ENCODE data around the gene MOGAT3. TPM values are rescaled to one million over a fixed set of nuclear protein-coding genes. Genes with fewer than 3 reads are reported as not detected.
A peak's percentile ranks its signal among the peaks of the same experiment; 100 is the strongest.

MOGAT3 gene
- total RNA-seq = not detected

GRCh38 chr7:101200862-101201599 lies at the start of gene MOGAT3:
Gene MOGAT3, minus strand, starts transcription at chr7:101201036. Its CDS starts 182 bp downstream, at chr7:101200854.
- intact Hi-C loops (cut with micrococcal nuclease) = loop anchor here (5.0 kb wide), 2 partner anchors 41 to 81 kb away; no protein-coding TSS in a partner anchor
- H3K4me3 Mint-ChIP-seq = no peak within 1 kb of the TSS
- DNase-seq = no peak
- no peaks in the 10 kb centered on the region for H3K36me3 Mint-ChIP-seq (ENCODE audit: low read depth)
- H3K27me3 Mint-ChIP-seq (ENCODE audit: low read depth) = peaks cover 21% of the 10 kb centered on the region
- peaks cover 14% of the 10 kb centered on the region for H3K4me1 Mint-ChIP-seq (ENCODE audit: low read depth)
- CTCF ChIA-PET = interaction anchor here (1.4 kb wide), 1 partner anchor 17 kb away, joined by 3 read pairs; the partner anchor contains the start of gene ZNHIT1
- no peaks in the 10 kb centered on the region for H3K9me3 Mint-ChIP-seq
- no peak within 1 kb of the TSS for H3K27ac Mint-ChIP-seq

DNA sequence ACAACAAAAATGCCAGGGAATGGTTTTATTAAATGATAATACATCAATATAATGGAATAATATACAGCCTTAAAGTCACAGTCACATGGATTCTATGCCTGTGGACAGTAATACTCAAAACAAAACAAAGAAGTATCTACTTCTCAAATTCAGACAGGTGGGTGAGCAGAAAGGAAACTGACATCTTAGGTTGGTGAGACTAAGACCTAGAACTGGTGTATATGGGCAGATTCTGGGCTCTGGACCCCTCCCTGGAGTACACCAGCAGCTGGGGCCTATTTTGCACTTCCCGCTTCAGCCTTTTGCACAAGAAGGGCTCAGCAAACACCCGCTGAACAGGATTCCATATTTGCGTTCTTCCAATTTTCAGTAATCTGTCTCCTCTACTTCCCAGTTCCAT lies 49.5 kb upstream of the MOGAT3 start:
- Mint-ChIP-seq H3K36me3 (ENCODE audit: low read depth) (peaks cover 16% of the 10 kb centered on the region), H3K9me3 (no peaks in the 10 kb centered on the region), H3K27me3 (ENCODE audit: low read depth) (no peaks in the 10 kb centered on the region), H3K4me1 (ENCODE audit: low read depth) (peaks cover 40% of the 10 kb centered on the region), H3K4me3 (peak overlapping the region; percentile 97), H3K27ac (peak overlapping the region; percentile 31)
- intact Hi-C loops (cut with micrococcal nuclease) = no loop called here
- CTCF ChIA-PET = interaction anchor here (3.4 kb wide), 1 partner anchor 32 kb away, joined by 12 read pairs; no protein-coding TSS in a partner anchor
- no peak for DNase-seq

- Mint-ChIP-seq H3K9me3 (no peaks in the 10 kb centered on the region), H3K27ac (no peak overlapping the region), H3K36me3 (ENCODE audit: low read depth) (peaks cover 16% of the 10 kb centered on the region), H3K4me3 (no peak overlapping the region), H3K4me1 (ENCODE audit: low read depth) (peaks cover 51% of the 10 kb centered on the region), H3K27me3 (ENCODE audit: low read depth) (no peaks in the 10 kb centered on the region)
- DNase-seq = no peak
- CTCF ChIA-PET = interaction anchor here (0.9 kb wide), 1 partner anchor 56 kb away, joined by 4 read pairs; no protein-coding TSS in a partner anchor
- intact Hi-C loops (cut with micrococcal nuclease) = loop anchor here (10.0 kb wide), 1 partner anchor 353 kb away; the partner anchor contains the start of gene ACHE
Observed at GRCh38 chr7:101248276-101248675, 47.4 kb upstream of the MOGAT3 start.

DNA sequence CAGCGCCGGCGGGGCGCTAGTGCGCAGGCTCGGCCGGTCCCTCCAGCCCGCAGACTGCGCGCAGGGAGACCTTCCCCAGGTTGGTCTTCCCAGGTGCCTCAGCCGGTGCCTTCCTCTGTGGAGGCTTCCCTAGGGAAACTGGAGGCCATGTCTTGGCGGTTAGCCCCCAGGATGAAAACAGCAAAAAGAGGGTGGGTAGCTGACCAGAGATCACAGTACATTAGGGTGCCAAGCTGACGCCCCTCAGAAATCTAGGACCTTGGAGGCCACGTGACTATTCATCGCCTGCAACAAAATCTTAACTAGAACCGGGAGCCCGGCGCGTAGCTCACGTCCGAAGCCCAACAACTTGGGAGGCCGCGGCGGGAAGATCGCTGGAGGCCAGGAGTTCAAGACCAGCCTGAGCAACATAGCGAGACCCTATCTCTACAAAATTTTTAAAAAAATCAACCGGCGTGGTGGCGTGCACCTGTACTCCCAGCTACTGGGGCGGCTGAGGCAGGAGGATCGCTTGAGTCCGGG lies 44.4 kb upstream of the MOGAT3 start:
- H3K27ac Mint-ChIP-seq = peak overlapping the region; percentile 96
- H3K9me3 Mint-ChIP-seq = no peaks in the 10 kb centered on the region
- DNase-seq = no peak
- CTCF ChIA-PET = interaction anchor here (1.4 to 5.5 kb wide), 7 partner anchors 8 to 102 kb away, joined by 4 to 36 read pairs (median 13); partner anchors contain the start of genes PLOD3 and ZNHIT1
- peaks cover 40% of the 10 kb centered on the region for H3K4me1 Mint-ChIP-seq (ENCODE audit: low read depth)
- peaks cover 12% of the 10 kb centered on the region for H3K36me3 Mint-ChIP-seq (ENCODE audit: low read depth)
- H3K4me3 Mint-ChIP-seq = peak overlapping the region; percentile 99
- intact Hi-C loops (cut with micrococcal nuclease) = loop anchor here (1.0 to 10.0 kb wide), 3 partner anchors 27 to 350 kb away; partner anchors contain the start of genes ACHE and ZNHIT1
- H3K27me3 Mint-ChIP-seq (ENCODE audit: low read depth) = no peaks in the 10 kb centered on the region

DNA sequence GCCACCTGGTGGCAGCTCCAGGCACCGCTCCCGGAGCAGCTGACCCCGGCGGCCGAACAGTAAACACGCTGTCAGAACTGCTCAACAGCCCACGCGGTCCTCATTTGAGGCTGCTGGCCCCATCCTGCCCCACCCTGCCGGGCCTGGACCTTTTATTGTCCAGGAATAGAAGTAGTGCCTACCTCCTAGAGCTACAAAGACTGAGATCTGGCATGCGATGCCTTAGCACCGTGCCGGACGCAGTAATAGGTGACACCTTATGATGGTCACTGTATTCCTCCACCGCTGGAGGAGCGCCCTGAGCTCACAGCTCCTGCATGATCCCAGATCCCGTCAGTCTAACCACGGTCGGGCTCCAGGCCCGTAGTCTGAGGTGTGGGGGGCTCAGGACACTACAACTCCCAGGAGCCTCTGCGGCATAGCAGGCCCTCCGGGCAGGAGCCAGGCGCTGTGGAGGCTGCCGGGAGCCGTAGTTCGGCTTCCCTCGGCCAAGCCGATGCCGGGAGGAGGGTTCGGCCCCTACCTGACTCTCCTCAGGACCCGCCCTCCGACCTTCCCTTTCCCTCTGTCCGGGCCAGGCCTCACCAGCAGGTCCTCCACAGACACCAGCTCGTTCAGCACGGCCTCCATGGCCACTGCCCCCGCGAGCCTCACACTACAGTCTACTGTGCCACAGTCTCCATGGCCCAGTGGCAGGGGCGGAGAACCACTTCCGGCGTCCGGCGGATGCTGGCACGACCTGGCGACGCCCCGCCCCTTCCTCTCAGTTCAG lies 43.7 kb upstream of the MOGAT3 start, which contains the start of gene FIS1:
Gene FIS1, minus strand, starts transcription at position 707 of the 772 bp plus-strand sequence. Its CDS starts 77 bp downstream, at position 630.
- peaks cover 37% of the 10 kb centered on the region for H3K4me1 Mint-ChIP-seq (ENCODE audit: low read depth)
- DNase-seq = peak; percentile 94
- intact Hi-C loops (cut with micrococcal nuclease) = loop anchor here (1.0 to 10.0 kb wide), 7 partner anchors 8 to 350 kb away; partner anchors contain the start of genes ACHE, MOGAT3, TRIM56 and ZNHIT1
- H3K36me3 Mint-ChIP-seq (ENCODE audit: low read depth) = peaks cover 12% of the 10 kb centered on the region
- peak within 1 kb of the TSS; percentile 99 for H3K4me3 Mint-ChIP-seq
- no peaks in the 10 kb centered on the region for H3K27me3 Mint-ChIP-seq (ENCODE audit: low read depth)
- peak within 1 kb of the TSS; percentile 96 for H3K27ac Mint-ChIP-seq
- no peaks in the 10 kb centered on the region for H3K9me3 Mint-ChIP-seq
- CTCF ChIA-PET = interaction anchor here (0.6 to 5.5 kb wide), 17 partner anchors 9 to 102 kb away, joined by 3 to 36 read pairs (median 4); partner anchors contain the start of genes PLOD3 and ZNHIT1

DNA sequence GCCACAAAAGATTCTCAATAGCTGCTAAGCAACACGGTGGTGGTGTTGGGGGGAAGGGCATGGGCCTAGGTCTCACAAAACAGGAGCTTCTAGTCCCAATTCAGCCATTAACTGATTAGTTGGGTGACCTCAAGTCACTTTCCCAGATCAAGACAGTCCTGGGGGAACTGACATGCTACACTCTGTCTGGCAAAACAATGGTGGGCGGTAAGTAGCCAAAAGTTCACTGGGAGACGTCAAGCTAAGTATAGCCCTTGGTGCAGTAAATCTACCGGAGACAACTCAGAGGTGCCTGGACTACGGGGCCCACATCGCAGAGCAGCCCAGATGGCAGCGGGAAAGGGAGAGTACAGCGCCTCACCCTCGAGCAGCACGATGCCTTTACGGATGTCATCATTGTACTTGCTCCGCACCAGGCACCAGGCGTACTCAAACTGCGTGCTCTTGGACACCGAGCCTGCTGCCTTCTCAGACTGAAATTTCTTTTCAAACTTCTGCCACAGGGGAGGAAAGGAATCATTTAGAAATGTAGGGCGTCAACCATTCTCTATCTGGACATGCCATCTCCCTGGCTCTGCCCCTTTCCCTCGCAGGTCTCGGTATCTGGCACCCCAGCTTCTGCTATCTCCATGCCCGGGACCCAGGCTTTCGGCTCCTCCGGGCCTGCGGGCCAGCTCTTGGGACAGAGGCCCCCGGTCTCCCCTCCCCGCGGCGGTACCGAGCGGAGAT lies 43.0 kb upstream of the MOGAT3 start:
- CTCF ChIA-PET = interaction anchor here (0.6 to 5.5 kb wide), 20 partner anchors 9 to 1191 kb away, joined by 3 to 36 read pairs (median 4); partner anchors contain the start of genes PLOD3 and ZNHIT1
- peak overlapping the region; percentile 96 for H3K27ac Mint-ChIP-seq
- H3K9me3 Mint-ChIP-seq = no peaks in the 10 kb centered on the region
- H3K4me3 Mint-ChIP-seq = peak overlapping the region; percentile 99
- DNase-seq = peak; percentile 13
- intact Hi-C loops (cut with micrococcal nuclease) = loop anchor here (1.0 to 10.0 kb wide), 6 partner anchors 8 to 349 kb away; partner anchors contain the start of genes ACHE, MOGAT3 and TRIM56
- H3K27me3 Mint-ChIP-seq (ENCODE audit: low read depth) = no peaks in the 10 kb centered on the region
- peaks cover 12% of the 10 kb centered on the region for H3K36me3 Mint-ChIP-seq (ENCODE audit: low read depth)
- H3K4me1 Mint-ChIP-seq (ENCODE audit: low read depth) = peaks cover 34% of the 10 kb centered on the region

DNA sequence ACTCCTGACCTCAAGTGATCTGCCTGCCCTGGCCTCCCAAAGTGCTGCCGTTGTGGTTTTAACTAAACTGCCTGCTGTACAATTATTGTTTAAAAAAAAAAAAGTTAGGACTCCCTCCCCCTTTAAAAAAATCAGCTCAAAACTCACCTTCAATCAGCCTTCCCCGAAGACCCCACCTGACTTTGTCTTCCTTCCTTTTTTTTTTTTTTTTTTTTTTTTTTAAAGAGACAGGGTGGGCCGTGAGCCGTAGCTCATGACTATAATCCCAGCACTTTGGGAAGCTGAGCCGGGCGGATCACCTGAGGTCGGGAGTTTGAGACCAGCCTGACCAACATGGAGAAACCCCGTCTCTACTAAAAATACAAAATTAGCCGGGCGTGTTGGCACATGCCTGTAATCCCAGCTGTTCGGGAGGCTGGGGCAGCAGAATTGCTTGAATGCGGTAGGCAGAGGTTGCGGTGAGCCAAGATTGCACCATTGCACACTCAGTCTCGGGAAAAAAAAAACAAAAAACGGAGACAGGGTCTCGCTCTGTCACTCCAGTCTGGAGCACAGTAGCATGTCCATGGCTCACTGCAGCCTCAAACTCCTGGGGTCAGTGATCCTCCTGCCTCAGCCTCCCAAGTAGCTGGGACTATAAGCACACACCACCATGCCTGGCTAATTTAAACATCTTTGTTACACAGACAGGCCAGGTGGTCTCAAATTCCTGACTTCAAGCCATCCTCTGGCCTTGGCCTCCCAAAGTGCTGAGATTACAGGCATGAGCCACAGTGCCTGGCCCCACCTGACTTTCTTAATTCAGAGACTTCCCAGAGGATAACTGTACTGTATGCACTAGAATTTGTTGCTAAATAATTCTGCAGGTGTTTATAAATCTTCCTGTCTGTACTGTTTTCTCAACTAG lies 40.9 kb upstream of the MOGAT3 start:
- Mint-ChIP-seq H3K4me3 (no peak overlapping the region), H3K9me3 (no peaks in the 10 kb centered on the region), H3K27ac (no peak overlapping the region), H3K4me1 (ENCODE audit: low read depth) (peaks cover 27% of the 10 kb centered on the region), H3K36me3 (ENCODE audit: low read depth) (peaks cover 13% of the 10 kb centered on the region), H3K27me3 (ENCODE audit: low read depth) (no peaks in the 10 kb centered on the region)
- CTCF ChIA-PET = interaction anchor here (0.6 to 5.5 kb wide), 5 partner anchors 25 to 99 kb away, joined by 3 to 32 read pairs (median 4); no protein-coding TSS in a partner anchor
- no peak for DNase-seq
- intact Hi-C loops (cut with micrococcal nuclease) = loop anchor here (5.0 to 10.0 kb wide), 2 partner anchors 39 to 347 kb away; partner anchors contain the start of genes ACHE and MOGAT3

- no peaks in the 10 kb centered on the region for H3K27me3 Mint-ChIP-seq (ENCODE audit: low read depth)
- DNase-seq = no peak
- H3K36me3 Mint-ChIP-seq (ENCODE audit: low read depth) = peaks cover 13% of the 10 kb centered on the region
- CTCF ChIA-PET = interaction anchor here (0.6 to 1.0 kb wide), 2 partner anchors 30 to 49 kb away, joined by 3 to 7 read pairs; no protein-coding TSS in a partner anchor
- H3K9me3 Mint-ChIP-seq = no peaks in the 10 kb centered on the region
- intact Hi-C loops (cut with micrococcal nuclease) = loop anchor here (5.0 to 10.0 kb wide), 2 partner anchors 39 to 346 kb away; partner anchors contain the start of genes ACHE and MOGAT3
- no peak overlapping the region for H3K27ac Mint-ChIP-seq
- no peak overlapping the region for H3K4me3 Mint-ChIP-seq
- H3K4me1 Mint-ChIP-seq (ENCODE audit: low read depth) = peaks cover 25% of the 10 kb centered on the region
Observed at GRCh38 chr7:101241015-101241363, 40.2 kb upstream of the MOGAT3 start.

DNA sequence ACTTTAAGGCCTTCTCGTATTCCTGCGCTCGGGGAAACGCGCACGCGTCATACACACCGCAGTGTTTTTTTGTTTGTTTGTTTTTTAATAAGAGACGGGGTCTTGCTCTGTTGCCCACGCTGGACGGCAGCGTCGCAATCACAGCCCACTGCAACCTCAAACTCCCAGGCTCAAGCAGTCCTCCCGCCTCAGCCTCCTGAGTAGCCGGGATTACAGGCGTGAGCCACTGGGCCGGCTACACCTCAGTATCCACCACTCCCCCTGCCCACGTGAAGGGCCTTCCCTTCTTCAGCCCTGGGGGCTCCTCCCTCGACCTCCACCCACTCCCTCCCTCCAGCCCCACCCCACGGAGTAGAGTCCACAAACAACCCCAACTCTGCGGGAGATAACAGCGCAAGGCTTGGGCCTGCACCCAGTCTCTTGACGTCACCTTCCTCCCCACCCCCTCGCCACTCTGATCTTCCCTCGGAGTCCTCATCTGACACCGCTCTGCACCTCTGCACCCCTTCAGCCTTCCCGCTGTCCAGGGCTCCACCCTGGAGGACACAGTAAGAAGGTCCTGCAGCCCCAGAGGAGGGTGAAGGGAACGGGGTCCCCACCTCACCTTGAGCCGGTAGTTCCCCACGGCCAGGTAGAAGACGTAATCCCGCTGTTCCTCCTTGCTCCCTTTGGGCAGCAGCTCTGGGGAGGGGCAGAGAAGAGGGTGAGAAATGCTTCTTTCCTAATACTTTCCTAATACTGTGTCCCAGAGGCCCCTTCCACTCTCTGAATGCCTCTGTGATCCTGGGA lies 39.6 kb upstream of the MOGAT3 start:
- Mint-ChIP-seq H3K9me3 (no peaks in the 10 kb centered on the region), H3K27ac (no peak overlapping the region), H3K27me3 (ENCODE audit: low read depth) (no peaks in the 10 kb centered on the region), H3K4me3 (no peak overlapping the region), H3K36me3 (ENCODE audit: low read depth) (peaks cover 8% of the 10 kb centered on the region), H3K4me1 (ENCODE audit: low read depth) (peaks cover 20% of the 10 kb centered on the region)
- intact Hi-C loops (cut with micrococcal nuclease) = loop anchor here (5.0 to 10.0 kb wide), 2 partner anchors 38 to 346 kb away; partner anchors contain the start of genes ACHE and MOGAT3
- CTCF ChIA-PET = interaction anchor here (0.6 to 1.0 kb wide), 2 partner anchors 31 to 48 kb away, joined by 3 to 7 read pairs; no protein-coding TSS in a partner anchor
- DNase-seq = no peak

DNA sequence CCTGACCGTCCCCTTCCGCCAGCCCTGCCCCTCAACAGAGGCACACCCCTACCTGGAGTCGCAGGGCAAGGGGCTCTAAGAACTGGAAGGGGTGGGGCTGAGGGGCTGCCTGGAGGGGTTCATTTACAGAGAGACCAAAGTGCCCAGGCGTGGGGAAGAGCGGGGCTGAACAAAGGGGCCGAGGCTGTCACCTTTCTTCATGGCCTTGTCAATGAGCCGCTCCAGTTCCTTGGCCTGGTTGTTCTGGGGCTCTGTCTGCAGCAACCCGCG lies 39.0 kb upstream of the MOGAT3 start:
- no peak overlapping the region for H3K4me3 Mint-ChIP-seq
- H3K36me3 Mint-ChIP-seq (ENCODE audit: low read depth) = peaks cover 8% of the 10 kb centered on the region
- no peak for DNase-seq
- no peak overlapping the region for H3K27ac Mint-ChIP-seq
- intact Hi-C loops (cut with micrococcal nuclease) = loop anchor here (5.0 to 10.0 kb wide), 2 partner anchors 38 to 345 kb away; partner anchors contain the start of genes ACHE and MOGAT3
- CTCF ChIA-PET = no interaction called here
- H3K9me3 Mint-ChIP-seq = no peaks in the 10 kb centered on the region
- H3K27me3 Mint-ChIP-seq (ENCODE audit: low read depth) = no peaks in the 10 kb centered on the region
- peaks cover 15% of the 10 kb centered on the region for H3K4me1 Mint-ChIP-seq (ENCODE audit: low read depth)

All from activated naive CD4-positive, alpha-beta T cell treated with anti-CD3 and anti-CD28 coated beads for 36 hours (primary cell).